Endothelial cell of umbilical vein (primary cell): ENCODE measurements around the gene SPRING1. TPM values are rescaled to one million over a fixed set of nuclear protein-coding genes. Genes with fewer than 3 reads are reported as not detected.
A peak's percentile ranks its signal among the peaks of the same experiment; 100 is the strongest.

Experiments
- BruUV-seq: library from RNA; stranded (reverse); fragments of 400-500 nt; replicated peaks from 2 replicates; lab custom pipeline; 2021; lab: Mats Ljungman, UMichigan
- CTCF ChIA-PET: fragments of 300-600, 350-600 bp; sonication (Branson Sonifier 250); formaldehyde crosslinking; loops from one replicate; lab custom pipeline; 2021; ENCODE audit warnings: antibody characterized with exemption, inconsistent platforms; lab: Charles Lee
- POLR2A ChIA-PET: fragments of 300-600, 350-600 bp; sonication (Branson Sonifier 250); formaldehyde crosslinking; loops from one replicate; lab custom pipeline; 2021; ENCODE audit warnings: antibody characterized with exemption, inconsistent platforms; lab: Charles Lee
- DNase-seq: peaks from one replicate; pipeline ENCODE4 v3.0.0-alpha.2; 2011; ENCODE audit warnings: low read depth, low spot score
- FAIRE-seq: peaks from 2 replicates; lab custom pipeline; 2011; peaks lifted over from hg19 to GRCh38; lab: Jason Lieb, UNC
- H2AFZ ChIP-seq: 2 replicates; pipeline ENCODE4 v1.6.0; 2012; ENCODE audit warnings: low read depth, low read length, control low read depth, inconsistent platforms
- H3K27ac ChIP-seq: 2 replicates; pipeline ENCODE4 v1.5.1; 2011; ENCODE audit warnings: low read depth, mild to moderate bottlenecking, control low read depth, low read length, moderate library complexity; ENCODE audit not compliant: insufficient read depth
- H3K27me3 ChIP-seq, 2 experiments: 2 replicates each; pipeline versions ENCODE4 v1.6.0 to v1.6.1; 2011; ENCODE audit warnings: low read length in 2 of 2, mixed read lengths in 1 of 2; ENCODE audit not compliant: control insufficient read depth in 2 of 2, insufficient read depth in 2 of 2
- H3K36me3 ChIP-seq, 2 experiments: 2 replicates in 1 of 2; 3 replicates in 1 of 2; pipeline ENCODE4 v1.5.1; 2011; ENCODE audit warnings: low read length in 2 of 2, mild to moderate bottlenecking in 1 of 2, moderate library complexity in 1 of 2; ENCODE audit not compliant: control insufficient read depth in 2 of 2, insufficient read depth in 2 of 2; ENCODE audit errors: extremely low read depth in 1 of 2
- H3K4me1 ChIP-seq: 3 replicates; pipeline ENCODE4 v1.5.1; 2011; ENCODE audit warnings: mild to moderate bottlenecking, low read length; ENCODE audit not compliant: control insufficient read depth, insufficient read depth; ENCODE audit errors: extremely low read depth
- H3K4me2 ChIP-seq: 2 replicates; pipeline ENCODE4 v1.6.1; 2011; ENCODE audit warnings: low read length, control low read depth, mixed read lengths; ENCODE audit not compliant: insufficient read depth
- H3K4me3 ChIP-seq, 3 experiments: fragments of 200-600 bp in 1 of 3; sonication (generic), shearing (Covaris generic) in 1 of 3; replicated peaks in 1 of 3; 2 replicates each; pipeline ENCODE4 v1.5.1; 2011 to 2016; ENCODE audit warnings: control low read depth in 3 of 3, low read length in 3 of 3, mild to moderate bottlenecking in 2 of 3, inconsistent platforms in 1 of 3, low read depth in 1 of 3, moderate library complexity in 1 of 3; ENCODE audit not compliant: insufficient read depth in 1 of 3
- H3K79me2 ChIP-seq: 2 replicates; pipeline ENCODE4 v1.6.0; 2012; ENCODE audit warnings: low read length, inconsistent platforms; ENCODE audit not compliant: control insufficient read depth, insufficient read depth
- H3K9ac ChIP-seq: replicated peaks from 2 replicates; pipeline ENCODE3; 2011; ENCODE audit warnings: low read length, control low read depth; ENCODE audit not compliant: insufficient read depth; ENCODE audit errors: extremely low read depth
- H3K9me1 ChIP-seq: replicated peaks from 3 replicates; pipeline ENCODE4 v1.6.0; 2011; ENCODE audit warnings: mild to moderate bottlenecking, low read length; ENCODE audit not compliant: control insufficient read depth, insufficient read depth; ENCODE audit errors: extremely low read depth
- H3K9me3 ChIP-seq: replicated peaks from 2 replicates; pipeline ENCODE4 v1.5.1; 2012; ENCODE audit warnings: low read length, inconsistent platforms; ENCODE audit not compliant: control insufficient read depth, insufficient read depth
- H4K20me1 ChIP-seq: replicated peaks from 2 replicates; pipeline ENCODE3; 2011; ENCODE audit warnings: mild to moderate bottlenecking, low read length; ENCODE audit not compliant: control insufficient read depth, insufficient read depth; ENCODE audit errors: extremely low read depth
- EZH2 ChIP-seq: IDR thresholded peaks from 2 replicates; pipeline ENCODE4 v1.6.1; 2012; ENCODE audit warnings: borderline replicate concordance, low read depth, mild to moderate bottlenecking, moderate library complexity, low read length, inconsistent platforms; ENCODE audit not compliant: severe bottlenecking
- GATA2 ChIP-seq: IDR thresholded peaks from 2 replicates; pipeline ENCODE4 v1.7.0; 2011; ENCODE audit warnings: low read depth, mild to moderate bottlenecking, moderate library complexity, mixed read lengths, low read length; ENCODE audit not compliant: insufficient read length, insufficient read depth
- JUN ChIP-seq: IDR thresholded peaks from 2 replicates; pipeline ENCODE4 v1.6.1; 2011; ENCODE audit warnings: borderline replicate concordance, low read depth; ENCODE audit not compliant: insufficient read length, insufficient read depth
- MYC ChIP-seq: IDR thresholded peaks from one replicate; pipeline ENCODE4 v1.6.1; 2011; ENCODE audit warnings: mild to moderate bottlenecking, low read depth, low read length
- POLR2A ChIP-seq: IDR thresholded peaks from 2 replicates; pipeline ENCODE4 v1.6.1; 2012; ENCODE audit warnings: low read depth, mild to moderate bottlenecking, control low read depth, low read length
- POLR2AphosphoS5 ChIP-seq: IDR thresholded peaks from 2 replicates; pipeline ENCODE4 v1.6.1; 2012; ENCODE audit warnings: low read depth, mild to moderate bottlenecking, control low read depth, low read length, moderate library complexity; ENCODE audit not compliant: insufficient read depth
- dilution Hi-C: fragments of 300-500 bp; cut with MboI; formaldehyde crosslinking; loops from one replicate; pipeline ENCODE4 v1.15.0; 2019; ENCODE audit warnings: low sequenced_read_pairs; ENCODE audit not compliant: extremely low pct_ligation_motif_present
- intact Hi-C: fragments of 100-400 bp; cut with micrococcal nuclease; formaldehyde crosslinking; loops from one replicate; pipeline ENCODE4 v1.10.0; 2022
- polyA plus RNA-seq, 4 experiments: library from polyadenylated mRNA; depleted of rRNA in 3 of 4; stranded (reverse) in 3 of 4; unstranded in 1 of 4; fragments of >200 nt; gene quantifications; 2 replicates each; pipeline versions ENCODE4 v1.2.1 to v1.2.3, GENCODE V29; 2011 to 2012; ENCODE audit warnings: missing spikeins in 1 of 4
- total RNA-seq: library from RNA; stranded (reverse); gene quantifications from 2 replicates; pipeline ENCODE4 v1.2.3, GENCODE V29; 2021
- TF ChIP-seq, protein P1 (sequence below): IDR thresholded peaks from 2 replicates; pipeline ENCODE4 v1.6.1; 2011; ENCODE audit not compliant: insufficient read depth, insufficient read length
- TF ChIP-seq, protein P2 (sequence below), 2 donors: IDR thresholded peaks; 1 replicate in 1 of 2; 2 replicates in 1 of 2; pipeline ENCODE4 v1.5.1; 2011; ENCODE audit warnings: low read length in 2 of 2, mild to moderate bottlenecking in 2 of 2, moderate library complexity in 2 of 2, control low read depth in 1 of 2, inconsistent platforms in 1 of 2, low read depth in 1 of 2; ENCODE audit not compliant: insufficient read depth in 1 of 2; ENCODE audit errors: extremely low read depth in 1 of 2

Gene SPRING1
- total and polyA plus RNA-seq, 2 donors (not counting 3 experiments of a cell fraction or from before 2014, with no cell fraction given), result 17.5 to 40.4 TPM

DNA sequence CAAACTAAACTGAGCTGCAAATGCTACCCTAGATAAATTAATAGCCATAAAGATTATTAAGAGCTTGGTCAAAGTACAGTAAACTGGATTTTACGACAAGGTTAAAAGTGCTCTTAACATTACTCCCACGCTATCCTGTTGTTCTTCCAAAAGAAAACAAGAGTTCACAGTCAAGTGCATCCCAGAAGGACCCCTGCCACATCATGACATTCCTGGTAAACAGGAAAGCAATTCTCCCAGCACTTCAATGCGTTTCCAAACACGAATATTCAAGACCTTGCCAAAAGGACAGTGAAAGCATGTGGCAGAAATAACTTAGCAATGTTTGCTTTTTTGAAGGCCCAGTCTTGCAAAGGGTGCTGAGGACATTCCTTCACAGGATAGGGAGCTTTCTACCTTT lies 11.2 kb downstream of the SPRING1 start:
- Histone ChIP-seq H3K36me3 (peaks cover 0 to 4% of the 10 kb centered on the region in 2 experiments), H2AFZ (no peak overlapping the region), H3K4me2 (peak overlapping the region; percentile 33), H3K4me3 (no peak overlapping the region), H3K27ac (no peak overlapping the region), H3K79me2 (peaks cover 33% of the 10 kb centered on the region), H3K9me3 (no peaks in the 10 kb centered on the region), H4K20me1 (no peaks in the 10 kb centered on the region), H3K9ac (no peak overlapping the region), H3K4me1 (peaks cover 12% of the 10 kb centered on the region), H3K9me1 (no peaks in the 10 kb centered on the region), H3K27me3 (no peaks in the 10 kb centered on the region)
- intact Hi-C loops, result no loop called here
- peak; percentile 22 for TF ChIP-seq POLR2AphosphoS5
- TF ChIP-seq, protein P1, sequence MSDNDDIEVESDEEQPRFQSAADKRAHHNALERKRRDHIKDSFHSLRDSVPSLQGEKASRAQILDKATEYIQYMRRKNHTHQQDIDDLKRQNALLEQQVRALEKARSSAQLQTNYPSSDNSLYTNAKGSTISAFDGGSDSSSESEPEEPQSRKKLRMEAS, result no peak
- no peak for TF ChIP-seq POLR2A
- TF ChIP-seq JUN, result no peak
- BruUV-seq, result no TSS peak
- peak; percentile 84 for DNase-seq
- ChIA-PET CTCF (interaction anchor here (1.3 to 1.5 kb wide), 3 partner anchors 8 to 20 kb away, joined by 4 to 8 read pairs (median 6); no protein-coding TSS in a partner anchor), POLR2A (no interaction called here)
- FAIRE-seq, result peak; percentile 70
- dilution Hi-C loops, result no loop called here

DNA sequence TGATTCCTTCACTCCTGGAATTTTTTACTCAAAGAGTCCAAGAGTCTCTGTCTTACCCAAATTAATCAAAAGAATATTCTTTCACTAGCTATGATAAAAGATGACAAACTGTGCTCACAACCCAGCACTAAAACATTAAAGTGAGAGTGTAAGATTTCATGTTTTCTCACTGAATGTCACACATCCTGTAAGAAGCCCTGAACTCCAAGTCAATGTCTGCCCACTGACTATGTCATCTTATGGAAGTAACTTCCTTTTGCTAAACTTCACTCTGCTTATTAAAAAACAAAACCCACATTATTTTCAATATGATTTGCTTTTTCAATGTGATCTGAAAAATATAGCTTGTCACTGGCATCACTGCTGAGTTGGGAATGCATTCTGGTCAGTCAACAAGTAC lies 15.6 kb downstream of the SPRING1 start:
- H3K4me1 ChIP-seq, result peaks cover 27% of the 10 kb centered on the region
- TF ChIP-seq MYC (no peak), POLR2A (no peak), EZH2 (no peak), GATA2 (no peak)
- TF ChIP-seq, protein P2, sequence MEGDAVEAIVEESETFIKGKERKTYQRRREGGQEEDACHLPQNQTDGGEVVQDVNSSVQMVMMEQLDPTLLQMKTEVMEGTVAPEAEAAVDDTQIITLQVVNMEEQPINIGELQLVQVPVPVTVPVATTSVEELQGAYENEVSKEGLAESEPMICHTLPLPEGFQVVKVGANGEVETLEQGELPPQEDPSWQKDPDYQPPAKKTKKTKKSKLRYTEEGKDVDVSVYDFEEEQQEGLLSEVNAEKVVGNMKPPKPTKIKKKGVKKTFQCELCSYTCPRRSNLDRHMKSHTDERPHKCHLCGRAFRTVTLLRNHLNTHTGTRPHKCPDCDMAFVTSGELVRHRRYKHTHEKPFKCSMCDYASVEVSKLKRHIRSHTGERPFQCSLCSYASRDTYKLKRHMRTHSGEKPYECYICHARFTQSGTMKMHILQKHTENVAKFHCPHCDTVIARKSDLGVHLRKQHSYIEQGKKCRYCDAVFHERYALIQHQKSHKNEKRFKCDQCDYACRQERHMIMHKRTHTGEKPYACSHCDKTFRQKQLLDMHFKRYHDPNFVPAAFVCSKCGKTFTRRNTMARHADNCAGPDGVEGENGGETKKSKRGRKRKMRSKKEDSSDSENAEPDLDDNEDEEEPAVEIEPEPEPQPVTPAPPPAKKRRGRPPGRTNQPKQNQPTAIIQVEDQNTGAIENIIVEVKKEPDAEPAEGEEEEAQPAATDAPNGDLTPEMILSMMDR (IDR thresholded peaks at IDR 0.05; ENCODE audit: extremely low read depth in 1 of 2, insufficient read depth in 1 of 2, low read depth in 1 of 2, low read length in 2 of 2), result no peak
- TF ChIP-seq, protein P1, result no peak
- ChIA-PET POLR2A (no interaction called here), CTCF (interaction anchor here (1.0 to 3.0 kb wide), 3 partner anchors 10 to 18 kb away, joined by 3 to 13 read pairs (median 3); no protein-coding TSS in a partner anchor)
- H2AFZ ChIP-seq, result no peak overlapping the region
- no peaks in the 10 kb centered on the region for H4K20me1 ChIP-seq
- H3K27me3 ChIP-seq, result no peaks in the 10 kb centered on the region
- intact Hi-C loops (no loop called here), dilution Hi-C loops (no loop called here)
- no peak overlapping the region for H3K27ac ChIP-seq
- no TSS peak for BruUV-seq
- no peaks in the 10 kb centered on the region for H3K9me3 ChIP-seq
- H3K36me3 ChIP-seq, result peaks cover 0 to 4% of the 10 kb centered on the region in 2 experiments
- H3K9me1 ChIP-seq, result no peaks in the 10 kb centered on the region
- H3K79me2 ChIP-seq, result peaks cover 12% of the 10 kb centered on the region
- no peak for DNase-seq
- no peak overlapping the region for H3K4me3 ChIP-seq
- no peak overlapping the region for H3K4me2 ChIP-seq
- FAIRE-seq, result no peak
- H3K9ac ChIP-seq, result no peak overlapping the region
